DOHH2 (cell line): ENCODE results near the gene SMIM38.
"Not testable (repeated sequence)": the region's sequence is repeated elsewhere in the genome, so short reads cannot be mapped to it uniquely, and the experiment has no call there.

ENCODE experiments used
- H3F3A ChIP-seq: fragments of 200-600 bp; sonication (generic), shearing (Covaris generic); 2 replicates; pipeline ENCODE4 v1.6.0; 2016; ENCODE audit warnings: antibody characterized with exemption, mild to moderate bottlenecking; ENCODE audit not compliant: control insufficient read depth, insufficient read depth
- H3K27ac ChIP-seq: fragments of 200-600 bp; sonication (generic); 2 replicates; pipeline ENCODE4 v1.5.1; 2014; ENCODE audit warnings: low read depth, mild to moderate bottlenecking, low read length, moderate library complexity
- H3K27me3 ChIP-seq: fragments of 200-600 bp; sonication (generic); 2 replicates; pipeline ENCODE4 v1.6.1; 2014; ENCODE audit warnings: mild to moderate bottlenecking, low read length, mixed read lengths; ENCODE audit not compliant: control insufficient read depth
- H3K36me3 ChIP-seq: fragments of 200-600 bp; sonication (generic); 2 replicates; pipeline ENCODE4 v1.6.1; 2014; ENCODE audit warnings: mild to moderate bottlenecking, low read length, moderate library complexity, mixed read lengths; ENCODE audit not compliant: control insufficient read depth
- H3K4me1 ChIP-seq: fragments of 200-600 bp; sonication (generic); 2 replicates; pipeline ENCODE4 v1.6.1; 2014; ENCODE audit warnings: mild to moderate bottlenecking, low read length, mixed read lengths; ENCODE audit not compliant: control insufficient read depth
- H3K4me2 ChIP-seq: fragments of 200-600 bp; sonication (generic); 2 replicates; pipeline ENCODE4 v1.6.0; 2014; ENCODE audit warnings: mild to moderate bottlenecking, low read length, moderate library complexity
- H3K4me3 ChIP-seq: fragments of 200-600 bp; sonication (generic); 2 replicates; pipeline ENCODE4 v1.5.1; 2014; ENCODE audit warnings: mild to moderate bottlenecking, low read length, mixed read lengths
- H3K79me2 ChIP-seq: fragments of 200-600 bp; sonication (generic); 2 replicates; pipeline ENCODE4 v1.6.1; 2014; ENCODE audit warnings: mild to moderate bottlenecking, low read length, mixed read lengths; ENCODE audit not compliant: control insufficient read depth
- H3K9me2 ChIP-seq: fragments of 200-600 bp; sonication (generic); replicated peaks from 2 replicates; pipeline ENCODE4 v1.6.1; 2014; ENCODE audit warnings: mild to moderate bottlenecking, low read length, mixed read lengths; ENCODE audit not compliant: control insufficient read depth
- H3K9me3 ChIP-seq: fragments of 200-600 bp; sonication (generic); 2 replicates; pipeline ENCODE4 v1.6.1; 2014; ENCODE audit warnings: antibody characterized with exemption, low read length, mixed read lengths; ENCODE audit not compliant: control insufficient read depth, insufficient read depth
- H4K20me1 ChIP-seq: fragments of 200-600 bp; sonication (generic); 2 replicates; pipeline ENCODE4 v1.6.0; 2014; ENCODE audit warnings: low read depth, mild to moderate bottlenecking, antibody characterized with exemption, low read length, moderate library complexity; ENCODE audit not compliant: control insufficient read depth, insufficient read depth
- CTCF ChIP-seq: fragments of 200-600 bp; sonication (generic); IDR thresholded peaks from one replicate; pipeline ENCODE4 v1.5.1; 2014; ENCODE audit warnings: antibody characterized with exemption, mild to moderate bottlenecking, low read depth, low read length; ENCODE audit not compliant: poor library complexity, severe bottlenecking
- EZH2phosphoT487 ChIP-seq: fragments of 200-600 bp; sonication (generic); IDR thresholded peaks from 2 replicates; pipeline ENCODE4 v1.6.1; 2017; ENCODE audit warnings: borderline replicate concordance, mild to moderate bottlenecking, antibody characterized with exemption, low read length, moderate library complexity, mixed read lengths

Gene SMIM38

GRCh38 chr11:69145050-69145380 is 10.7 kb upstream of the SMIM38 start:
- Histone ChIP-seq H3F3A (no peaks in the 10 kb centered on the region), H4K20me1 (no peaks in the 10 kb centered on the region), H3K79me2 (no peaks in the 10 kb centered on the region), H3K4me2 (no peak overlapping the region), H3K9me3 (peaks cover 10% of the 10 kb centered on the region; the same call in 1 of the 2 replicates), H3K4me1 (no peaks in the 10 kb centered on the region), H3K27me3 (0 out of 2 replicates have a peak, but pooled peaks cover 2% of the 10 kb centered on the region), H3K4me3 (no peak overlapping the region), H3K36me3 (no peaks in the 10 kb centered on the region), H3K9me2 (no peaks in the 10 kb centered on the region), H3K27ac (no peak overlapping the region)
- TF ChIP-seq EZH2phosphoT487 (no peak), CTCF (no peak)

DNA sequence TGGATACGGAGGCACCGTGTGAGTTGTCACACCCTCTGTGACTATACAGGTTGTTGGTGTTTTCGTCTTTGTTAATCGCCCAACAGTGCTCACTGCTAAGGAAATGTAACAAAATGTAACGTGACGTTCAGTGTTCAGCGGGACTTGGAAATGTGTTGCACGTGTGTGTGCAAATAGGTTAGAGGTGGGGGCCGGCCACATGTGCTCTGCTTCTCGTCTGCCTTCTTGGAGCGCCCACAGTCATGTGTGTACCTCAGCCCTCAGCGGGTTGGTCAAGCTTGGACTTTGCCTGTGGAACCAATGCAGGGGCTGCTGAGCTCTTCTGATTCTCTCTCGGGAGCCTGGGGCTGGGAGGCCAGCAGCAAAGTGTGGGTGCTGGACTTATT is 7.4 kb upstream of the SMIM38 start:
- H3F3A ChIP-seq = no peaks in the 10 kb centered on the region
- no peak overlapping the region for H3K27ac ChIP-seq
- H3K4me2 ChIP-seq = no peak overlapping the region
- H3K79me2 ChIP-seq = no peaks in the 10 kb centered on the region
- no peaks in the 10 kb centered on the region for H3K27me3 ChIP-seq
- TF ChIP-seq CTCF (no peak), EZH2phosphoT487 (no peak)
- H4K20me1 ChIP-seq = no peaks in the 10 kb centered on the region
- H3K9me3 ChIP-seq = no peaks in the 10 kb centered on the region; the same call in 1 of the 2 replicates
- H3K36me3 ChIP-seq = no peaks in the 10 kb centered on the region
- H3K4me1 ChIP-seq = no peaks in the 10 kb centered on the region
- H3K9me2 ChIP-seq = no peaks in the 10 kb centered on the region
- H3K4me3 ChIP-seq = no peak overlapping the region

- Histone ChIP-seq H3K27ac (no peak overlapping the region), H3K79me2 (no peaks in the 10 kb centered on the region), H3K4me1 (no peaks in the 10 kb centered on the region), H3K4me3 (no peak overlapping the region), H3K36me3 (no peaks in the 10 kb centered on the region), H3K9me3 (no peaks in the 10 kb centered on the region; the same call in 1 of the 2 replicates), H3F3A (no peaks in the 10 kb centered on the region), H3K27me3 (no peaks in the 10 kb centered on the region), H4K20me1 (no peaks in the 10 kb centered on the region), H3K4me2 (no peak overlapping the region), H3K9me2 (no peaks in the 10 kb centered on the region)
- no peak for TF ChIP-seq CTCF
- no peak for TF ChIP-seq EZH2phosphoT487
These were observed 6.9 kb upstream of the SMIM38 start for GRCh38 chr11:69148806-69149205.

GRCh38 chr11:69149338-69150045 is 6.2 kb upstream of the SMIM38 start:
- not testable (repeated sequence) for H3K27ac ChIP-seq, H3K79me2 ChIP-seq

More at GRCh38 chr11:69149338-69150045, 6.2 kb upstream of the SMIM38 start:
- H3F3A ChIP-seq, H3K36me3 ChIP-seq, H3K4me1 ChIP-seq, H3K27me3 ChIP-seq, H3K9me3 ChIP-seq, H3K4me2 ChIP-seq, H3K9me2 ChIP-seq, H4K20me1 ChIP-seq, H3K4me3 ChIP-seq: not testable (repeated sequence)
